DND-41 (cell line): ENCODE data around the gene ZNF462.

ENCODE experiments used
- EZH2 ChIP-seq: IDR thresholded peaks from 3 replicates; pipeline ENCODE4 v1.6.1; 2012; ENCODE audit warnings: borderline replicate concordance, low read depth, mild to moderate bottlenecking, moderate library complexity, low read length, inconsistent platforms; ENCODE audit not compliant: severe bottlenecking
- TF ChIP-seq, protein P1 (sequence below): IDR thresholded peaks from 2 replicates; pipeline ENCODE4 v1.5.1; 2012; ENCODE audit warnings: borderline replicate concordance, low read length, moderate library complexity, mild to moderate bottlenecking; ENCODE audit not compliant: poor library complexity, severe bottlenecking; ENCODE audit errors: extremely low read depth

DNA sequence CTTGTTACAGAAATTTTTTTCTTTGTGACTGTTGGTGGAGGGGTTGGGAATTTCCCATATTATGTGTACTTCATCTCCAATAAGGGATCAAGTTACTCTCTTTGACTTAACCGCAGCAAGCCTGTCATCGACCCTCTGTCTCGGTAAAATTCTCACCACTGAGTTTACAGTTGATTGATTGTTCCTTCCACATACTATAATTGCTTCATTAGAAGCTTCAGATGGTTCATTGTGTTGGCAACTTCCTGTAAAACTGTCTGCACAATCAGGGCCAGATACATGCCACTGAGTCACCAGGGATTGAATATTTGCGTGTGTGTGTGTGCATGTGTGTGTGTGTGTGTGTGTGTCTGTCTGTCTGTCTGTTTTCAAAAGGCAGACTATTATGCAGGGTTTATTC is 176.6 kb downstream of the ZNF462 start:
- TF ChIP-seq, protein P1, sequence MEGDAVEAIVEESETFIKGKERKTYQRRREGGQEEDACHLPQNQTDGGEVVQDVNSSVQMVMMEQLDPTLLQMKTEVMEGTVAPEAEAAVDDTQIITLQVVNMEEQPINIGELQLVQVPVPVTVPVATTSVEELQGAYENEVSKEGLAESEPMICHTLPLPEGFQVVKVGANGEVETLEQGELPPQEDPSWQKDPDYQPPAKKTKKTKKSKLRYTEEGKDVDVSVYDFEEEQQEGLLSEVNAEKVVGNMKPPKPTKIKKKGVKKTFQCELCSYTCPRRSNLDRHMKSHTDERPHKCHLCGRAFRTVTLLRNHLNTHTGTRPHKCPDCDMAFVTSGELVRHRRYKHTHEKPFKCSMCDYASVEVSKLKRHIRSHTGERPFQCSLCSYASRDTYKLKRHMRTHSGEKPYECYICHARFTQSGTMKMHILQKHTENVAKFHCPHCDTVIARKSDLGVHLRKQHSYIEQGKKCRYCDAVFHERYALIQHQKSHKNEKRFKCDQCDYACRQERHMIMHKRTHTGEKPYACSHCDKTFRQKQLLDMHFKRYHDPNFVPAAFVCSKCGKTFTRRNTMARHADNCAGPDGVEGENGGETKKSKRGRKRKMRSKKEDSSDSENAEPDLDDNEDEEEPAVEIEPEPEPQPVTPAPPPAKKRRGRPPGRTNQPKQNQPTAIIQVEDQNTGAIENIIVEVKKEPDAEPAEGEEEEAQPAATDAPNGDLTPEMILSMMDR, result no peak
- TF ChIP-seq EZH2, result no peak
